Left lung (tissue), 10 donors: Measurements from ENCODE around the gene DPY30. TPM values are rescaled to one million over a fixed set of nuclear protein-coding genes. Genes with fewer than 3 reads are reported as not detected.
"Not testable (repeated sequence)": the region's sequence is repeated elsewhere in the genome, so short reads cannot be mapped to it uniquely, and the experiment has no call there.

Experiments
- ATAC-seq: fragments of 200-7000 bp; cut with Tn5 transposase; one replicate; pipeline ENCODE4 v1.9.1; 2020; ENCODE audit warnings: moderate library complexity
- DNase-seq, 4 donors: peaks; one replicate each; pipeline ENCODE4 v3.0.0-alpha.2; 2013 to 2020
- H3K27ac ChIP-seq, 2 donors: fragments of 200-600 bp; sonication (generic) in 1 of 2; one replicate each; pipeline versions ENCODE4 v1.5.0 to v1.8.0; 2020 to 2021
- H3K27me3 ChIP-seq, 2 donors: fragments of 200-600 bp; sonication (generic) in 1 of 2; one replicate each; pipeline versions ENCODE4 v1.5.0 to v1.8.0; 2020 to 2021
- H3K36me3 ChIP-seq, 2 donors: fragments of 200-600 bp; sonication (generic) in 1 of 2; one replicate each; pipeline versions ENCODE4 v1.5.0 to v1.8.0; 2020 to 2021
- H3K4me1 ChIP-seq, 2 donors: fragments of 200-600 bp; one replicate each; pipeline ENCODE4 v1.8.0; 2021
- H3K4me3 ChIP-seq, 2 donors: fragments of 200-600 bp; sonication (generic) in 1 of 2; one replicate each; pipeline versions ENCODE4 v1.5.0 to v1.8.0; 2020 to 2021; ENCODE audit warnings: mild to moderate bottlenecking in 1 of 2
- H3K9me3 ChIP-seq, 2 donors: fragments of 200-600 bp; sonication (generic) in 1 of 2; one replicate each; pipeline versions ENCODE4 v1.5.0 to v1.8.0; 2020 to 2021
- CTCF ChIP-seq, 2 donors: fragments of 200-600 bp; sonication (generic) in 1 of 2; IDR thresholded peaks; one replicate each; pipeline versions ENCODE4 v1.5.0 to v1.8.0; 2021; ENCODE audit warnings: antibody characterized with exemption in 2 of 2
- intact Hi-C, 2 donors: fragments of 100-400 bp; cut with DNase I; formaldehyde crosslinking; loops; one replicate each; pipeline versions ENCODE4 v1.11.2 to v1.14.2; 2022
- polyA plus RNA-seq, 6 donors: library from polyadenylated mRNA; unstranded; fragments of 120-200 nt; gene quantifications; one replicate each; pipeline ENCODE4 v1.2.1, GENCODE V29; 2013; ENCODE audit not compliant: insufficient read length in 6 of 6
- total RNA-seq, 2 donors: library from RNA; stranded (reverse); fragmentation: NEBNext Ultra II Directional; extraction: Animal tissue kit (Norgen Biotek cat#: 25700); gene quantifications; one replicate each; pipeline ENCODE4 v1.2.1, GENCODE V29; 2021
- donor health status: DM: no; HTN: yes; CAD: no.
- donor health status: DM: no; HTN: no; CAD: no.

The DPY30 gene
- total and polyA plus RNA-seq, 8 donors = 58.0 to 87.9 (median 73.4) TPM

GRCh38 chr2:32060266-32060665 lies 20.7 kb upstream of the DPY30 start:
- intact Hi-C loops = no loop called here
- Histone ChIP-seq H3K4me3 (no peak overlapping the region), H3K36me3 (no peaks in the 10 kb centered on the region), H3K9me3 (no peaks in the 10 kb centered on the region), H3K27me3 (no peaks in the 10 kb centered on the region), H3K27ac (no peak overlapping the region), H3K4me1 (peaks cover 8 to 17% of the 10 kb centered on the region in 2 donors)
- DNase-seq = no peak
- ATAC-seq = no peak
- TF ChIP-seq CTCF (IDR thresholded peaks at IDR 0.05) = no peak

DNA sequence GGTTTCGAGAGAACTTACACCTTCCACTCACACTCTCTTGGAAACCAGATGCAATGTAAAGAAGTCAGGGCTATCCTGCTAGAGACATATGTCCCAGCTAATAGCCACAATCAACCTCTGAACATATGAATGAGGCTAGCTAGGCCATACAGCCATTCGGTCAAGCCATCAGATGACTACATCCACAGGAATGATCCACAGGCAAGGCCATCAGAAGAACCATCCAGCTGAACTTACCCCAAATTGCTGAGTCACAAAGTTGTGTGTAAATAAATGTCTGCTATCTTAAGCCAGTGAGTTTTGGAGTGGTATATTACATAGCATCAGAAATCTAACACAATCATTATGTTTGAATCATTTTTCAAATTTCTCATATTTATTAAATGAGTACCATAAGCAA lies 18.5 kb upstream of the DPY30 start:
- intact Hi-C loops = no loop called here
- Histone ChIP-seq H3K4me1 (peaks cover 0 to 9% of the 10 kb centered on the region in 2 donors), H3K4me3 (no peak overlapping the region), H3K36me3 (no peaks in the 10 kb centered on the region), H3K27me3 (no peaks in the 10 kb centered on the region), H3K9me3 (no peaks in the 10 kb centered on the region), H3K27ac (no peak overlapping the region)
- no peak for TF ChIP-seq CTCF (IDR thresholded peaks at IDR 0.05)
- no peak for DNase-seq
- no peak for ATAC-seq

DNA sequence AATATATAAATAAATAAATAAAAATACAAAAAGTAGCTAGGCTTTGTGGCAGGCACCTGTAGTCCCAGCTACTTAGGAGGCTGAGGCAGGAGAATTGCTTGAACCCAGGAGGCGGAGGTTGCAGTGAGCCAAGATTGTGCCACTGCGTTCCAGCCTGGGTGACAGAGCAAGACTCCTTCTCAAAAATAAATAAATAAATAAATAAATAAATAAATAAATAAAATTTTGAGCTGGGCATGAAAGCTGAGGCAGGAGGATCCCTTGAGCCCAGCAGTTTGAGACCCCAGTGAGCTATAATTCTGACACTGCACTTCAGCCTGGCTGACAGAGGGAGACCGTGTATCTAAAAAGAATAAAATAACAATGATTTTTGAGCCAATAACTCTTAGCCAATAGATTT lies 15.0 kb upstream of the DPY30 start:
- H3K27me3 ChIP-seq, H3K4me3 ChIP-seq, ATAC-seq, H3K4me1 ChIP-seq, intact Hi-C loops, DNase-seq, H3K9me3 ChIP-seq, H3K36me3 ChIP-seq, H3K27ac ChIP-seq: not testable (repeated sequence)

GRCh38 chr2:32051836-32052439 lies 12.3 kb upstream of the DPY30 start:
- no peak for TF ChIP-seq CTCF (IDR thresholded peaks at IDR 0.05)
- no peak for ATAC-seq
- no peaks in the 10 kb centered on the region for H3K4me1 ChIP-seq

DNA sequence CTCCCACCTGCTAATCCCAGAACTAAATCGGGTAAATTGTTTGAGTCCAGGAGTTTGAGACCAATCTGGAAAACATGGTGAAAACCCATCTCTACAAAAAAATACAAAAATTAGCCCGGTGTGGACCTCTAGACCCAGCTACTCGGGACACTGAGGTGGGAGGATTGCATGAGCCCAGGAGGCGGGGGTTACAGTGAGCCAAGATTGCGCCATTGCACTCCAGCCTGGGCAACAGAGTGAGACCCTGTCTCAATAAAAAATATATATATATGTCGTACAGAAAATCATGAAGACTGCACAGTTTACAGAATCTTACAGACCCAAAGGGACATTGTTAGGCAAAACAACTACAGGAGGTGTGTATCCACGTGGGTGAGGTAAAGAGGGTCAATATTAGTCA lies 4.0 kb upstream of the DPY30 start:
- DNase-seq (no peak), ATAC-seq (no peak)
- no peak for TF ChIP-seq CTCF (IDR thresholded peaks at IDR 0.05)
- Histone ChIP-seq H3K4me3 (no peak overlapping the region), H3K9me3 (no peaks in the 10 kb centered on the region), H3K36me3 (no peaks in the 10 kb centered on the region), H3K4me1 (peaks cover 4 to 6% of the 10 kb centered on the region in 2 donors), H3K27ac (no peak overlapping the region), H3K27me3 (no peaks in the 10 kb centered on the region)
- intact Hi-C loops = no loop called here

More at GRCh38 chr2:32051836-32052439, 12.3 kb upstream of the DPY30 start:
- no peaks in the 10 kb centered on the region for H3K36me3 ChIP-seq
- no peak for DNase-seq
- intact Hi-C loops = no loop called here
- no peaks in the 10 kb centered on the region for H3K27me3 ChIP-seq
- no peak overlapping the region for H3K4me3 ChIP-seq
- no peaks in the 10 kb centered on the region for H3K9me3 ChIP-seq
- H3K27ac ChIP-seq = no peak overlapping the region

DNA sequence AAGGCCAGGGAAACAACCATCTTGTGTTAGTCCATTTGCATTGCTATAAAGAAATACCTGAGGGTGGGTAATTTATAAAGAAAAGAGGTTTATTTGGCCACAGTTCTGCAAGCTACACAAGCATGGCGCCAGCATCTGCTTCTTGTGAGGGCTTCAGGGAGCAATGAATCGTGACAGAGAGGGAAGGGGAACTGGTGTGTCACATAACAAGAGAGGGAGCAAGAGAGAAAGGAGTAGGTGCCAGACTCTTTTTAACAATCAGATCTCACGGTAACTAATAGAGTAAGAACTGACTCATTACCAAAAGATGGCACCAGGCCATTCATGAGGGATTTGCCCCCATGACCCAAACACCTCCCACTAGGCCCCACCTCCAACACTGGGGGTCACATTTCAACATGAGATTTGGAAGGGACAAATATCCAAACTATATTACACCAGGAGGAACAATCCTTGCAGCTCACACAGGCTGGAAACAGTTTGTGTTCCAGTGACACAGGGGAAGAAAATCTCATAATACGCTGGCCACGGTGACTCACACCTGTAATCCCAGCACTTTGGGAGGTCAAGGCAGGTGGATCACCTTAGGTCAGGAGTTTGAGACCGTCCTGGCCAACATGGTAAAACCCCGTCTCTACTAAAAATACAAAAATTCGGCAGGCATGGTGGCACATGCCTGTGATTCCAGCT lies 5.3 kb downstream of the DPY30 start:
- H3K27ac ChIP-seq, H3K4me1 ChIP-seq, H3K9me3 ChIP-seq, ATAC-seq, H3K27me3 ChIP-seq, H3K4me3 ChIP-seq, intact Hi-C loops, DNase-seq: not testable (repeated sequence)
- peaks cover 0 to 34% of the 10 kb centered on the region in 2 donors for H3K36me3 ChIP-seq

DNA sequence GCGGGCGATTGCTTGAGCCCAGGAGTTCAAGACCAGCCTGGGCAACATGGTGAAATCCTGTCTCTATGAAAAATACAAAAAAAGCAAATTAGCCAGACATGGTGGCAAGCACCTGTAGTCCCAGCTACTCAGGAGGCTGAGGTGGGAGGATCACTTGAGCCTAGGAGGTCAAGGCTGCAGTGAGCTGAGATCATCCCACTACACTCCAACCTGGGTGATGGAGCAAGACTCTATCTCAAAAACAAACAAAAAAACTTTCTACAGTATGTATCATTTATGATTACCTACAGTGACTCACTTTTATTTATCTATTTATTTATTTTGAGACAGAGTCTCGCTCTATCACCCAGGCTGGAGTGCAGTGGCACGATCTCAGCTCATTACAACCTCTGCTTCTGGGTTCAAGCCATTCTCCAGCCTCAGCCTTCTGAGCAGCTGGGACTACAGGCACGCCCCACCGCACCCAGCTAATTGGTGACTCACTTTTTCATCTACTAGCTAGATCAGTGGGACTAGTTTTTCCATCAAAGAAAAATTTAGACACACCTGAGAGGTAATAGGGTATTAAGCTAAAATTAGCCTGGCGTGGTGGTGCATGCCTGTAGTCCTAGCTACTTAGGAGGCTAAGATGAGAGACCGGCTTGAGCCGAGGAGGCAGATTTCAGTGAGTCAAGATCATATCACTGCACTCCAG lies 20.7 kb downstream of the DPY30 start:
- DNase-seq, H3K27me3 ChIP-seq, H3K4me3 ChIP-seq, H3K9me3 ChIP-seq, H3K27ac ChIP-seq, ATAC-seq, H3K4me1 ChIP-seq, intact Hi-C loops: not testable (repeated sequence)
- peaks cover 0 to 42% of the 10 kb centered on the region in 2 donors for H3K36me3 ChIP-seq
